Liver (tissue), 3 donors: ENCODE measurements around the gene IL12RB1.

Experiments
- ATF3 ChIP-seq: IDR thresholded peaks from 2 replicates; pipeline ENCODE4 v1.6.1; 2016; ENCODE audit warnings: antibody characterized with exemption
- CTCF ChIP-seq: fragments of 150-350 bp; IDR thresholded peaks from 2 replicates; pipeline ENCODE4 v1.5.1; 2017; ENCODE audit warnings: improper control_type of control experiment, low read depth, low read length; ENCODE audit not compliant: missing input control
- EGR1 ChIP-seq, 2 donors: IDR thresholded peaks; 2 replicates each; pipeline ENCODE4 v1.6.1; 2016 to 2018; ENCODE audit warnings: antibody characterized with exemption in 2 of 2, low read depth in 2 of 2
- FOXA2 ChIP-seq: IDR thresholded peaks from 2 replicates; pipeline ENCODE4 v1.6.1; 2016; ENCODE audit warnings: antibody characterized with exemption
- GABPA ChIP-seq, 2 donors: IDR thresholded peaks in 1 of 2; conservative IDR thresholded peaks in 1 of 2; 2 replicates each; pipeline ENCODE4 v1.6.1; 2016; ENCODE audit warnings: antibody characterized with exemption in 2 of 2, mild to moderate bottlenecking in 1 of 2, moderate library complexity in 1 of 2
- HNF4G ChIP-seq: IDR thresholded peaks from 2 replicates; pipeline ENCODE4 v1.6.1; 2016; ENCODE audit warnings: antibody characterized with exemption
- JUND ChIP-seq, 2 donors: IDR thresholded peaks; 2 replicates each; pipeline ENCODE4 v1.6.1; 2016; ENCODE audit warnings: antibody characterized with exemption in 2 of 2
- MAX ChIP-seq: IDR thresholded peaks from 2 replicates; pipeline ENCODE4 v1.6.1; 2016; ENCODE audit warnings: antibody characterized with exemption
- RAD21 ChIP-seq, 2 donors: IDR thresholded peaks; 2 replicates each; pipeline ENCODE4 v1.6.1; 2016; ENCODE audit warnings: antibody characterized with exemption in 2 of 2, mild to moderate bottlenecking in 2 of 2
- REST ChIP-seq: IDR thresholded peaks from 2 replicates; pipeline ENCODE4 v1.6.1; 2016; ENCODE audit warnings: antibody characterized with exemption, mild to moderate bottlenecking
- SP1 ChIP-seq: IDR thresholded peaks from 2 replicates; pipeline ENCODE4 v1.6.1; 2018; ENCODE audit warnings: antibody characterized with exemption, mild to moderate bottlenecking
- TAF1 ChIP-seq: conservative IDR thresholded peaks from 2 replicates; pipeline ENCODE4 v1.6.1; 2016; ENCODE audit warnings: antibody characterized with exemption, mild to moderate bottlenecking
- YY1 ChIP-seq: IDR thresholded peaks from 2 replicates; pipeline ENCODE4 v1.6.1; 2016; ENCODE audit warnings: antibody characterized with exemption, mild to moderate bottlenecking
- ZBTB33 ChIP-seq: IDR thresholded peaks from 2 replicates; pipeline ENCODE4 v1.6.1; 2016; ENCODE audit warnings: antibody characterized with exemption
- donor health status: healthy.
- donor health status: healthy.

- TF ChIP-seq CTCF = no peak
- no peak for TF ChIP-seq SP1
- TF ChIP-seq ATF3 = no peak
- no peak for TF ChIP-seq MAX
- TF ChIP-seq RAD21 (IDR thresholded peaks at IDR 0.05) = no peak
- no peak for TF ChIP-seq FOXA2
- TF ChIP-seq GABPA (IDR thresholded peaks at IDR 0.05 in 1 of 2, conservative IDR thresholded peaks at IDR 0.05 in 1 of 2) = no peak
- no peak for TF ChIP-seq REST
- no peak for TF ChIP-seq EGR1 (IDR thresholded peaks at IDR 0.05; ENCODE audit: low read depth in 2 of 2)
- TF ChIP-seq YY1 = no peak
- no peak for TF ChIP-seq TAF1
- TF ChIP-seq ZBTB33 = no peak
- no peak for TF ChIP-seq HNF4G
- no peak for TF ChIP-seq JUND (IDR thresholded peaks at IDR 0.05)
Measured at GRCh38 chr19:18065173-18065495, 21.6 kb downstream of the IL12RB1 start.
